Measurements from ENCODE around the gene GABRQ. TPM values are rescaled to one million over a fixed set of nuclear protein-coding genes. Genes with fewer than 3 reads are reported as not detected.

The GABRQ gene
- total RNA-seq, 1 experiment from 2014 or later, result 3.9 TPM

DNA sequence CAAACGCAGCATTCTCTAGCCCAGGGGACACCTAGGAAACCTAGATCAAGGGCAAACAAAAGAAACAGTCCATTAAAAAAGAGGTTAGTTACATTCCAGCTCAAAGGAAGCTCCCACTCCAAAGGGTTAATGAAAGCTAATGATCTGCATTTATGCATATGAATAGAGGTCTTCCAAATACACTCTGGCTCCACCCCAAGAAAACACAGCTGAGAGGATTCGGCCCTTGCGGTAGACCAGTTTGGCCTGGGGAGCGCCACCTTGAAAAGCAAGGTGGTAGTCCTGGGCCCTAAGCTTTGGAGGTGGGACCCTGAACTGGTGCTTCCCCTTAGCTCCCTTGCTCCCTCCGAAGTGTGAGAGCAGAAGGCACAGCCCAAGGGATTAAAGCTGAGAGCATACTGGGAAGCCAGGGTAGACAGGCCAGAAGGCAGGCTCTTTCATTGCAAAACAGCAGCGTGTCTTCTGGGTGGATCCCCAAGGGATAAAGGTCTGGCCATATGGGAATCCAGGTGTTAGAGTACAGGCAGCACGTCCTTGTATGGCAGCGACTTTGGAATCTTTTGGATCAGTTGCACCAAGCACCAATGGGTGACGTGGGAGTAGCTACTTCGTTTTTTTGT, 3.7 kb downstream of the GABRQ start:
- no peak overlapping the region for H2AK5ac ChIP-seq (ENCODE audit: insufficient read length, low read length)
- no peaks in the 10 kb centered on the region for H3K79me1 ChIP-seq (ENCODE audit: insufficient read depth, low read depth, low read length, poor library complexity, severe bottlenecking)
- no peak overlapping the region for H2BK15ac ChIP-seq (ENCODE audit: low read depth, low read length)
- Mint-ChIP-seq H3K4me1 (peaks cover 23 to 35% of the 10 kb centered on the region in 2 experiments), H3K4me3 (peak overlapping the region; percentile 37 to 70), H3K36me3 (ENCODE audit: insufficient read depth in 1 of 3, low read depth in 3 of 3) (peaks cover 0 to 13% (median 4%) of the 10 kb centered on the region in 3 experiments; a peak in 4 of 7 replicates), H3K27me3 (ENCODE audit: low read depth) (peaks cover 34% of the 10 kb centered on the region), H3K9me3 (peaks cover 37 to 39% of the 10 kb centered on the region in 2 experiments), H3K27ac (peak overlapping the region; percentile 81 to 94 (median 88); a peak in 6 of 7 replicates)
- peak; percentile 77 for DNase-seq
- no peak overlapping the region for H3K18ac ChIP-seq (ENCODE audit: insufficient read length, low read depth, low read length)
- no peak overlapping the region for H2AFZ ChIP-seq (ENCODE audit: low read length)
- H3K23ac ChIP-seq (ENCODE audit: insufficient read length, low read depth, low read length), result no peak overlapping the region
- H2BK20ac ChIP-seq (ENCODE audit: low read depth, low read length, poor library complexity, severe bottlenecking), result no peak overlapping the region
- H3K56ac ChIP-seq (ENCODE audit: insufficient read length, low read depth, low read length), result no peak overlapping the region
- H3K4ac ChIP-seq (ENCODE audit: low read depth, low read length), result no peak overlapping the region
- peak overlapping the region; percentile 10 for H3K4me2 ChIP-seq (ENCODE audit: insufficient read depth, insufficient read length, low read length)
- no peak overlapping the region for H2BK120ac ChIP-seq (ENCODE audit: low read depth, low read length, poor library complexity, severe bottlenecking)
- no peak overlapping the region for H3K9ac ChIP-seq (ENCODE audit: extremely low read depth, insufficient read length, low read length)
- no peak overlapping the region for H3T11ph ChIP-seq (ENCODE audit: low read length)
- H3K23me2 ChIP-seq (ENCODE audit: insufficient read length, low read depth, low read length, poor library complexity, severe bottlenecking), result no peaks in the 10 kb centered on the region
- H3K27me3 ChIP-seq (ENCODE audit: insufficient read depth, low read length), result peaks cover 2% of the 10 kb centered on the region; the same call in 1 of the 2 replicates
- peaks cover 2% of the 10 kb centered on the region; the same call in 1 of the 2 replicates for H3K4me1 ChIP-seq (ENCODE audit: insufficient read depth, low read length)
- no peaks in the 10 kb centered on the region for H3K79me2 ChIP-seq (ENCODE audit: insufficient read depth, low read length)
- no peak overlapping the region for H4K5ac ChIP-seq (ENCODE audit: insufficient read length, low read depth, low read length)
- no peak overlapping the region for H3K14ac ChIP-seq (ENCODE audit: insufficient read depth, low read length)
- H2BK12ac ChIP-seq (ENCODE audit: insufficient read length, low read depth, low read length), result no peak overlapping the region
- no CpG with 5 or more reads among the region's 10 CpGs for WGBS (ENCODE audit: extremely low coverage, insufficient read length, low lambda C conversion rate)
- no peak overlapping the region for H3K27ac ChIP-seq (ENCODE audit: insufficient read length, low read depth, low read length)
- peaks cover 45% of the 10 kb centered on the region for H3K9me3 ChIP-seq (ENCODE audit: control insufficient read depth, low read depth, low read length)
- TF ChIP-seq, protein P1, sequence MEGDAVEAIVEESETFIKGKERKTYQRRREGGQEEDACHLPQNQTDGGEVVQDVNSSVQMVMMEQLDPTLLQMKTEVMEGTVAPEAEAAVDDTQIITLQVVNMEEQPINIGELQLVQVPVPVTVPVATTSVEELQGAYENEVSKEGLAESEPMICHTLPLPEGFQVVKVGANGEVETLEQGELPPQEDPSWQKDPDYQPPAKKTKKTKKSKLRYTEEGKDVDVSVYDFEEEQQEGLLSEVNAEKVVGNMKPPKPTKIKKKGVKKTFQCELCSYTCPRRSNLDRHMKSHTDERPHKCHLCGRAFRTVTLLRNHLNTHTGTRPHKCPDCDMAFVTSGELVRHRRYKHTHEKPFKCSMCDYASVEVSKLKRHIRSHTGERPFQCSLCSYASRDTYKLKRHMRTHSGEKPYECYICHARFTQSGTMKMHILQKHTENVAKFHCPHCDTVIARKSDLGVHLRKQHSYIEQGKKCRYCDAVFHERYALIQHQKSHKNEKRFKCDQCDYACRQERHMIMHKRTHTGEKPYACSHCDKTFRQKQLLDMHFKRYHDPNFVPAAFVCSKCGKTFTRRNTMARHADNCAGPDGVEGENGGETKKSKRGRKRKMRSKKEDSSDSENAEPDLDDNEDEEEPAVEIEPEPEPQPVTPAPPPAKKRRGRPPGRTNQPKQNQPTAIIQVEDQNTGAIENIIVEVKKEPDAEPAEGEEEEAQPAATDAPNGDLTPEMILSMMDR (conservative IDR thresholded peaks at IDR 0.05), result no peak
- H4K20me1 ChIP-seq (ENCODE audit: control insufficient read depth, insufficient read depth, insufficient read length), result no peaks in the 10 kb centered on the region
- no peak overlapping the region for H2BK5ac ChIP-seq (ENCODE audit: insufficient read length, low read length)
- H4K91ac ChIP-seq (ENCODE audit: insufficient read length, low read depth, low read length), result no peak overlapping the region
- H4K8ac ChIP-seq (replicated peaks; ENCODE audit: insufficient read length, low read depth, low read length), result no peak overlapping the region
